Effector memory CD4-positive, alpha-beta T cell (primary cell): Measurements from ENCODE around the gene UPF3A.

Experiments
- DNase-seq, 3 donors: peaks; one replicate each; pipeline ENCODE4 v3.0.0-alpha.2; 2020
- H3K27ac ChIP-seq: 2 replicates; pipeline ENCODE4 v1.7.0; 2013; ENCODE audit warnings: mild to moderate bottlenecking, low read length, moderate library complexity; ENCODE audit not compliant: insufficient read depth, poor library complexity, severe bottlenecking
- H3K27me3 ChIP-seq: replicated peaks from 2 replicates; pipeline ENCODE4 v1.7.0; 2013; ENCODE audit warnings: mild to moderate bottlenecking, low read length; ENCODE audit not compliant: insufficient read depth, control insufficient read depth, poor library complexity, severe bottlenecking
- H3K36me3 ChIP-seq: 2 replicates; pipeline ENCODE4 v1.7.0; 2013; ENCODE audit warnings: mild to moderate bottlenecking, low read length, moderate library complexity; ENCODE audit not compliant: control insufficient read depth, insufficient read depth
- H3K4me1 ChIP-seq: 2 replicates; pipeline ENCODE4 v1.7.0; 2013; ENCODE audit warnings: low read length, mild to moderate bottlenecking; ENCODE audit not compliant: control insufficient read depth, insufficient read depth, poor library complexity, severe bottlenecking
- H3K4me3 ChIP-seq: 2 replicates; pipeline ENCODE4 v1.7.0; 2013; ENCODE audit warnings: low read length, low read depth, mild to moderate bottlenecking; ENCODE audit not compliant: insufficient read depth, poor library complexity, severe bottlenecking
- H3K9me3 ChIP-seq: 2 replicates; pipeline ENCODE4 v1.7.0; 2013; ENCODE audit warnings: mild to moderate bottlenecking, low read length, moderate library complexity; ENCODE audit not compliant: control insufficient read depth

The UPF3A gene

GRCh38 chr13:114298866-114299265 lies 17.5 kb downstream of the UPF3A start:
- no peak for DNase-seq
- Histone ChIP-seq H3K36me3 (peaks cover 44% of the 10 kb centered on the region), H3K27ac (no peak overlapping the region)

DNA sequence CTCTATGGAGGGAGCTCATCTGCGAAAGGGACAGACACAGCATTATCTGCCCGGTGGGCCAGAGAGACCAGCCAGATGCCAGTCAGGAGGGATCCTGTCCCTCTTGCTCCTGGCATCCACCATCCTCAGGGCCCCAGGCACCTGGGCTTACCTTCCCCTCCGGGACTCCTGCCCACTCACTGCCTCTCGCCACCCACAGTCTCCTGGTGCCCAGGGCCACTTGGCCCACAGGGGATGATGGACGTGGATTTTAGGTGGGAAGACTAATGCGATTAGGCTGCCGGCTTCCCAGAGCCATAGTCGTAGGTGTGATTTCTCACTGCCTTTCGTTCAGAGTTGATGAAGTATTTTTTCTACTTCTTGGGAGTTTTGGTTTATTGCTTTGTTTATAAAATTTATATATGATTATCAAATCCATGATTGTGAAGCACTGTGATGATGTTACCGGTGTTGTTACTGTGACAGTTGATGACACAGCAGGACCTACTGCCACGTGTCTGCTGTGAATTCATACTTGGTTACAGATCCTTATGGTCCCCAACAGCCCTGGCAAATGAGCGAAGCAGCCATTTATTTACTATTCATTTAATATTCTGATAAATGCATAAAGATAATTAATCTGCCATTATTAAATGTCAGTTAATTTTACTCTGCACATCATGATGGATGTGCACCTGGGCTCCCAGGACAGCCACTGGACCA lies 18.4 kb downstream of the UPF3A start:
- no peak overlapping the region for H3K4me3 ChIP-seq
- no peaks in the 10 kb centered on the region for H3K27me3 ChIP-seq
- DNase-seq = no peak
- no peaks in the 10 kb centered on the region for H3K9me3 ChIP-seq
- H3K27ac ChIP-seq = no peak overlapping the region
- H3K4me1 ChIP-seq = no peaks in the 10 kb centered on the region
- peaks cover 48% of the 10 kb centered on the region for H3K36me3 ChIP-seq

More at GRCh38 chr13:114298866-114299265, 17.5 kb downstream of the UPF3A start:
- no peaks in the 10 kb centered on the region for H3K9me3 ChIP-seq
- no peak overlapping the region for H3K4me3 ChIP-seq
- H3K27me3 ChIP-seq = no peaks in the 10 kb centered on the region
- H3K4me1 ChIP-seq = no peaks in the 10 kb centered on the region

GRCh38 chr13:114303700-114304327 lies 22.4 kb downstream of the UPF3A start:
- Histone ChIP-seq H3K4me1 (no peaks in the 10 kb centered on the region), H3K27ac (no peak overlapping the region), H3K36me3 (peaks cover 38% of the 10 kb centered on the region), H3K9me3 (no peaks in the 10 kb centered on the region), H3K27me3 (no peaks in the 10 kb centered on the region), H3K4me3 (no peak overlapping the region)
- DNase-seq = no peak

DNA sequence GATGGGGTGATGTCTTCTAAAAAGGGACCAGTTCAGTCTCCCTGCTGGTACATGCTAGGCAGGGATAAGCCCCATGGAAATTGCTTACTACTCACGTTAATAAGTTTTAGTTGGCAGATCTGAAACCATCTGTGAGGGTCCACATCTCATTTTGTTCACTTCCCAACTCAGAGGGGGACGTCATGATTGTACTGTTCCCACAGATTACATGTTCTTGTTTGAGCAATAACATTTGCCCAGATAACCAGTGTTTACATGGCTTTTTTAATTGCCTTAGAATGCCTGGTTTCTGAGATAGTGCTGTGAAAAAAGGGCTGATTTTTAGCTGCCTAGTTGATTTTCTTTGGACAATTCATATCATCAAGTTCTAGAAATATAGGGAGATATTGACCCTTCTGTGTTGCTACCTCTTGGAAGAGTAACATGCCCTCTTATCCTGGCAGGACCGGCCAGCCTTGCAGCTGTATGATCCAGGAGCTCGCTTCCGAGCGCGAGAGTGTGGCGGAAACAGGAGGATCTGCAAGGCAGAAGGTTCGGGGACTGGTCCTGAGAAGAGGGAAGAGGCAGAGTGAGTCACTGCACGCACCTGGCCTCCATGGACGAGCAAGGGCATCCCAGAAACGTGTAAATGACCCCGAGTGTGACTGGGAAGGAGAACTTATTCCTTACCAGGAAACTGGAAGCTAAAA lies 23.1 kb downstream of the UPF3A start:
- Histone ChIP-seq H3K36me3 (peaks cover 33% of the 10 kb centered on the region), H3K27ac (no peak overlapping the region), H3K4me3 (no peak overlapping the region), H3K9me3 (no peaks in the 10 kb centered on the region), H3K27me3 (no peaks in the 10 kb centered on the region), H3K4me1 (no peaks in the 10 kb centered on the region)
- no peak for DNase-seq

GRCh38 chr13:114309086-114309485 lies 27.7 kb downstream of the UPF3A start:
- peaks cover 2% of the 10 kb centered on the region for H3K36me3 ChIP-seq
- no peaks in the 10 kb centered on the region for H3K9me3 ChIP-seq
- H3K4me3 ChIP-seq = no peak overlapping the region
- H3K4me1 ChIP-seq = peaks cover 5% of the 10 kb centered on the region
- DNase-seq = no peak
- no peaks in the 10 kb centered on the region for H3K27me3 ChIP-seq
- H3K27ac ChIP-seq = no peak overlapping the region

DNA sequence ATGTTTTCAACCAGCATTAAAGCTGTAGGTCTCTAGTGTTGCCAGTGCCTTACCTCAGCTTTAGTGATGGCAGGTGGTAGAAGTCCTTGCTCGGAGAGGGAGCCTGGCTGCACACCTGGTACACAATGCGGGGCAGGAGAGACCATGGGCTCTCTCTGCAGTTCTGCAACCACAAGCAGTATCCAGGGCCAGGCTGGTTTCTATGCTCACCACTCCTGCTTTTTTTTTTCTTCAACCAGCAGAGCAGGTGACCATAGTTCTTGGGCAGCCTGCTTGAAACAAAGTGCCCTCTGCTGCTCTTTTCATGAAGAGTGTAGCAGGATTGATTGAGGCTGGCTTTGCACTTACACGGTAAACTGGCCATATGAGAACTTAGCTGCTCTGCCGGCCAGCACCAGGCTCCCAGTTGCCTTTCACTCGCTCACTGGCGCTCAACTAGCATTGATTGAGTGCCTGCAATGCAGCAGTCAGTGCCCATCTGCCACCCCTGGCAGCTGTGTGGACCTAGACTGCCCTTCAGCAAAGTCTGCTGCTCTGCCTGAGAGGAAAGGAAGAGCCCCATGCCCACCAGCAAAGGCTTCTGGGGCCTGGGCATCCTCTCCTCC lies 28.5 kb downstream of the UPF3A start:
- peaks cover 5% of the 10 kb centered on the region for H3K4me1 ChIP-seq
- no peaks in the 10 kb centered on the region for H3K9me3 ChIP-seq
- no peaks in the 10 kb centered on the region for H3K36me3 ChIP-seq
- DNase-seq = no peak
- H3K4me3 ChIP-seq = no peak overlapping the region
- no peaks in the 10 kb centered on the region for H3K27me3 ChIP-seq
- H3K27ac ChIP-seq = no peak overlapping the region

DNA sequence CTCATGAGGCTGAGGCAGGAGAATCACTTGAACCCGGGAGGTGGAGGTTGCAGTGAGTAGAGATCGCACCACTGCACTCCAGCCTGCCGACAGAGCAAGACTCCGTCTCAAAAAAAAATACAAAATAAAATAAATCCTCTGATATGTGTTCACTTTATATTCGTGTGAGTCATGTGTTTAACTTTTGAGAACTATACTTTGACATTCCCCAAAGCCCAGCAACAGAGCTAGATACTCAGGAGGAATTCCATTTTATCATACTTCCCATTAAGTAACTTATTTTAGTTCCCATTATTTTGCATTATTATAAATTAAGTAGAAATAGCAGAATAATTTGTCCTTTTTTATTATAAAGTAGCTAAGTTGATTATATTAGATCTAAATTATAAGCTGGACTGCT lies 29.6 kb downstream of the UPF3A start:
- H3K4me1 ChIP-seq = peaks cover 11% of the 10 kb centered on the region
- H3K9me3 ChIP-seq = no peaks in the 10 kb centered on the region
- H3K36me3 ChIP-seq = no peaks in the 10 kb centered on the region
- no peaks in the 10 kb centered on the region for H3K27me3 ChIP-seq
- H3K4me3 ChIP-seq = no peak overlapping the region
- DNase-seq = no peak
- H3K27ac ChIP-seq = no peak overlapping the region

DNA sequence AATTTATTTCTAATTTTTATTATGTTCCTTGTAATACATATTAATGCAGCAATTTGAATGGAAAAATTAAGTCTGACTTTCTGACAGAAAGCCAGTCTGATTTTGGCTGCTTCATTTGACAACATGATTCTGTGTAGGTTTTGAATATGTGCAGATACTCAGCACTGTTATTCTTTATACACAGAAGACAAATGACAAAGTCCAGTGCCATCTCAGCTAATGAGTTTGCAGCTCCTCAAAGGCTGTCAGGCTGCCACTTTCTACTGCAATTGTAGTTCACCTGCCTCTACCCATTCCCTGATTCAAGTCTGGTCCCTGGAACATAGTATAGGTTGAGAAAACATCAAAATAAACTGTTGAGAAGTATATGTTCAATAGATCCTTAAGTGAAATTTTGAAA lies 30.0 kb downstream of the UPF3A start:
- no peaks in the 10 kb centered on the region for H3K27me3 ChIP-seq
- peaks cover 11% of the 10 kb centered on the region for H3K4me1 ChIP-seq
- no peak for DNase-seq
- no peaks in the 10 kb centered on the region for H3K9me3 ChIP-seq
- no peaks in the 10 kb centered on the region for H3K36me3 ChIP-seq
- no peak overlapping the region for H3K27ac ChIP-seq
- no peak overlapping the region for H3K4me3 ChIP-seq

- no peak overlapping the region for H3K27ac ChIP-seq
- H3K4me3 ChIP-seq = no peak overlapping the region
- H3K9me3 ChIP-seq = no peaks in the 10 kb centered on the region
- DNase-seq = no peak
- H3K36me3 ChIP-seq = no peaks in the 10 kb centered on the region
- H3K27me3 ChIP-seq = no peaks in the 10 kb centered on the region
- H3K4me1 ChIP-seq = peaks cover 11% of the 10 kb centered on the region
Observed at GRCh38 chr13:114311908-114312307, 30.5 kb downstream of the UPF3A start.
